SU-DHL-6 (cell line): ENCODE results near the gene SHF.

Experiments
- H2AFZ ChIP-seq: fragments of 200-600 bp; sonication (generic); 2 replicates; pipeline ENCODE4 v1.6.1; 2014; ENCODE audit warnings: low read depth, mild to moderate bottlenecking, moderate library complexity, mixed read lengths, antibody characterized with exemption, low read length; ENCODE audit not compliant: severe bottlenecking
- H3F3A ChIP-seq: fragments of 200-600 bp; shearing (Covaris generic); 2 replicates; pipeline ENCODE4 v1.6.0; 2016; ENCODE audit warnings: antibody characterized with exemption, mild to moderate bottlenecking; ENCODE audit not compliant: insufficient read depth
- H3K27ac ChIP-seq: fragments of 200-600 bp; sonication (generic); 2 replicates; pipeline ENCODE4 v1.5.1; 2016; ENCODE audit warnings: low read depth, mild to moderate bottlenecking, low read length, moderate library complexity, mixed read lengths
- H3K27me3 ChIP-seq: fragments of 200-600 bp; sonication (generic), shearing (Covaris generic); 2 replicates; pipeline ENCODE4 v1.6.0; 2014; ENCODE audit warnings: mild to moderate bottlenecking, low read length
- H3K36me3 ChIP-seq: fragments of 200-600 bp; sonication (generic); 2 replicates; pipeline ENCODE4 v1.6.1; 2014; ENCODE audit warnings: mild to moderate bottlenecking, low read length, mixed read lengths
- H3K4me2 ChIP-seq: fragments of 300-600, 200-600 bp; shearing (Covaris generic), sonication (generic); 2 replicates; pipeline ENCODE4 v1.6.0; 2014; ENCODE audit warnings: low read length, low read depth, mild to moderate bottlenecking; ENCODE audit not compliant: poor library complexity, severe bottlenecking
- H3K4me3 ChIP-seq: fragments of 200-600 bp; sonication (generic); 2 replicates; pipeline ENCODE4 v1.5.1; 2014; ENCODE audit warnings: antibody characterized with exemption, low read length, mild to moderate bottlenecking, mixed read lengths; ENCODE audit not compliant: insufficient read depth, poor library complexity, severe bottlenecking
- H3K79me2 ChIP-seq: fragments of 200-600 bp; sonication (generic); 2 replicates; pipeline ENCODE4 v1.6.1; 2014; ENCODE audit warnings: mild to moderate bottlenecking, low read length, moderate library complexity; ENCODE audit not compliant: insufficient read depth
- H3K9ac ChIP-seq: fragments of 200-600 bp; sonication (generic); 2 replicates; pipeline ENCODE4 v1.7.0; 2014; ENCODE audit warnings: mild to moderate bottlenecking, low read length
- H3K9me2 ChIP-seq: fragments of 200-600 bp; sonication (generic); replicated peaks from 2 replicates; pipeline ENCODE4 v1.6.1; 2014; ENCODE audit warnings: low read length; ENCODE audit not compliant: insufficient read depth
- H3K9me3 ChIP-seq: fragments of 200-600 bp; sonication (generic); 2 replicates; pipeline ENCODE4 v1.6.1; 2014; ENCODE audit warnings: low read length, mixed read lengths; ENCODE audit not compliant: insufficient read depth
- H4K20me1 ChIP-seq: fragments of 200-600 bp; sonication (generic); 2 replicates; pipeline ENCODE4 v1.6.1; 2014; ENCODE audit warnings: low read depth, mild to moderate bottlenecking, antibody characterized with exemption, low read length, moderate library complexity, mixed read lengths
- CTCF ChIP-seq: fragments of 200-600 bp; sonication (generic); IDR thresholded peaks from one replicate; pipeline ENCODE4 v1.5.1; 2017; ENCODE audit warnings: antibody characterized with exemption, mild to moderate bottlenecking, low read length, moderate library complexity; ENCODE audit not compliant: insufficient read depth, poor library complexity, severe bottlenecking
- EZH2phosphoT487 ChIP-seq: fragments of 200-600 bp; sonication (generic), shearing (Covaris generic); conservative IDR thresholded peaks from 2 replicates; pipeline ENCODE4 v1.6.1; 2018; ENCODE audit warnings: mild to moderate bottlenecking, antibody characterized with exemption, low read length, moderate library complexity, mixed read lengths

SHF gene

GRCh38 chr15:45130291-45131000 lies 57.3 kb downstream of the SHF start:
- no peaks in the 10 kb centered on the region for H3K36me3 ChIP-seq
- H3K27me3 ChIP-seq = no peaks in the 10 kb centered on the region
- H2AFZ ChIP-seq = no peak overlapping the region
- H4K20me1 ChIP-seq = no peaks in the 10 kb centered on the region; the same call in 1 of the 2 replicates
- H3K4me2 ChIP-seq = no peak overlapping the region
- H3K9ac ChIP-seq = no peak overlapping the region
- no peak for TF ChIP-seq CTCF
- TF ChIP-seq EZH2phosphoT487 = no peak
- H3K9me3 ChIP-seq = no peaks in the 10 kb centered on the region
- H3K79me2 ChIP-seq = no peaks in the 10 kb centered on the region
- no peak overlapping the region for H3K4me3 ChIP-seq
- no peaks in the 10 kb centered on the region for H3K9me2 ChIP-seq
- no peak overlapping the region for H3K27ac ChIP-seq
- no peaks in the 10 kb centered on the region for H3F3A ChIP-seq

- H3K9me2 ChIP-seq = no peaks in the 10 kb centered on the region
- H3K36me3 ChIP-seq = no peaks in the 10 kb centered on the region
- no peak within 1 kb of the TSS for H2AFZ ChIP-seq
- no peaks in the 10 kb centered on the region for H3K27me3 ChIP-seq
- H3F3A ChIP-seq = no peaks in the 10 kb centered on the region
- H3K79me2 ChIP-seq = no peaks in the 10 kb centered on the region
- no peaks in the 10 kb centered on the region for H3K9me3 ChIP-seq
- no peak within 1 kb of the TSS for H3K4me2 ChIP-seq
- H3K4me3 ChIP-seq = no peak within 1 kb of the TSS
- no peak within 1 kb of the TSS for H3K27ac ChIP-seq
- TF ChIP-seq CTCF (no peak), EZH2phosphoT487 (no peak)
- H4K20me1 ChIP-seq = no peaks in the 10 kb centered on the region; the same call in 1 of the 2 replicates
- H3K9ac ChIP-seq = no peak within 1 kb of the TSS
Measured at GRCh38 chr15:45129651-45130129, 58.1 kb downstream of the SHF start, which contains the start of the genes DUOX1 and DUOXA1. DUOX1 (plus strand) TSS chr15:45129994; CDS start chr15:45131967, 1,973 bp downstream. DUOXA1 (minus strand) TSS chr15:45129879; CDS start chr15:45123014, 6,865 bp downstream.

- no peaks in the 10 kb centered on the region for H3K27me3 ChIP-seq
- H3K9me2 ChIP-seq = no peaks in the 10 kb centered on the region
- no peak overlapping the region for H3K27ac ChIP-seq
- H3K9me3 ChIP-seq = no peaks in the 10 kb centered on the region
- no peak for TF ChIP-seq CTCF
- TF ChIP-seq EZH2phosphoT487 = no peak
- H3K36me3 ChIP-seq = no peaks in the 10 kb centered on the region
- H4K20me1 ChIP-seq = no peaks in the 10 kb centered on the region; the same call in 1 of the 2 replicates
- H3K4me3 ChIP-seq = no peak overlapping the region
- no peak overlapping the region for H3K4me2 ChIP-seq
- H2AFZ ChIP-seq = no peak overlapping the region
- no peak overlapping the region for H3K9ac ChIP-seq
- no peaks in the 10 kb centered on the region for H3K79me2 ChIP-seq
- no peaks in the 10 kb centered on the region for H3F3A ChIP-seq
Measured at GRCh38 chr15:45128971-45129639, 58.7 kb downstream of the SHF start.
